HG03520 (cell line): ENCODE measurements around the gene GAPVD1.

Experiments used
- ATAC-seq: cut with Tn5 transposase; IDR thresholded peaks from one replicate; pipeline ENCODE4 v1.9.1; 2021; ENCODE audit warnings: mild to moderate bottlenecking, moderate library complexity; ENCODE audit not compliant: unreplicated experiment

GAPVD1 gene

GRCh38 chr9:125400725-125401716 lies 139.4 kb downstream of the GAPVD1 start:
- ATAC-seq = no peak

- no peak for ATAC-seq
Observed at GRCh38 chr9:125404733-125405132, 143.1 kb downstream of the GAPVD1 start.

GRCh38 chr9:125405938-125406809 lies 144.5 kb downstream of the GAPVD1 start:
- no peak for ATAC-seq

GRCh38 chr9:125406810-125407087 lies 145.1 kb downstream of the GAPVD1 start:
- ATAC-seq = no peak

GRCh38 chr9:125407432-125407973 lies 145.9 kb downstream of the GAPVD1 start:
- no peak for ATAC-seq

GRCh38 chr9:125407974-125408900 lies 146.6 kb downstream of the GAPVD1 start:
- no peak for ATAC-seq

GRCh38 chr9:125409217-125409636 lies 147.6 kb downstream of the GAPVD1 start:
- no peak for ATAC-seq

- ATAC-seq = no peak
Observed at GRCh38 chr9:125409637-125410521, 148.3 kb downstream of the GAPVD1 start.

- no peak for ATAC-seq
Observed at GRCh38 chr9:125410522-125410894, 148.9 kb downstream of the GAPVD1 start.

- no peak for ATAC-seq
Observed at GRCh38 chr9:125411171-125411756, 149.6 kb downstream of the GAPVD1 start.

GRCh38 chr9:125412166-125412565 lies 150.5 kb downstream of the GAPVD1 start:
- no peak for ATAC-seq

GRCh38 chr9:125413579-125413978 lies 152.0 kb downstream of the GAPVD1 start:
- no peak for ATAC-seq

GRCh38 chr9:125415583-125416460 lies 154.2 kb downstream of the GAPVD1 start:
- ATAC-seq = no peak

- no peak for ATAC-seq
Observed at GRCh38 chr9:125416517-125416916, 154.9 kb downstream of the GAPVD1 start.
